Ovary (tissue), 9 donors: ENCODE data around the gene RYR3. TPM values are rescaled to one million over a fixed set of nuclear protein-coding genes. Genes with fewer than 3 reads are reported as not detected.

ENCODE experiments used
- DNase-seq, 5 donors: peaks; one replicate each; pipeline ENCODE4 v3.0.0-alpha.2; 2019 to 2020
- H3K27ac ChIP-seq, 2 donors: fragments of 200-600 bp; one replicate each; pipeline versions ENCODE4 v1.5.1 to v1.8.0; 2019 to 2022
- H3K27me3 ChIP-seq: fragments of 200-600 bp; one replicate; pipeline ENCODE4 v1.8.0; 2022
- H3K36me3 ChIP-seq: fragments of 200-600 bp; sonication (generic); one replicate; pipeline ENCODE4 v1.5.1; 2019
- H3K4me1 ChIP-seq: one replicate; pipeline ENCODE4 v1.8.1; 2013; ENCODE audit warnings: mild to moderate bottlenecking, moderate library complexity; ENCODE audit not compliant: insufficient read depth
- H3K4me3 ChIP-seq: fragments of 200-600 bp; sonication (generic); one replicate; pipeline ENCODE4 v1.5.1; 2017
- H3K9me3 ChIP-seq, 2 donors: fragments of 200-600 bp in 1 of 2; sonication (generic) in 1 of 2; one replicate each; pipeline versions ENCODE4 v1.5.1 to v1.8.1; 2013 to 2019; ENCODE audit warnings: mild to moderate bottlenecking in 1 of 2, moderate library complexity in 1 of 2
- CTCF ChIP-seq, 3 donors: fragments of 450-650 bp in 2 of 3; fragments of 200-600 bp in 1 of 3; IDR thresholded peaks; one replicate each; pipeline versions ENCODE4 v1.5.1 to v1.8.0; 2016 to 2022; ENCODE audit warnings: antibody characterized with exemption in 3 of 3, mild to moderate bottlenecking in 1 of 3
- EP300 ChIP-seq: sonication (generic); formaldehyde crosslinking; IDR thresholded peaks from one replicate; pipeline ENCODE4 v1.6.1; 2017; ENCODE audit warnings: antibody characterized with exemption
- POLR2A ChIP-seq: fragments of 450-650 bp; IDR thresholded peaks from one replicate; pipeline ENCODE4 v1.6.1; 2017; ENCODE audit warnings: antibody characterized with exemption, mild to moderate bottlenecking, moderate library complexity
- WGBS, 3 donors: extraction: QIAGEN DNeasy Blood & Tissue Kit in 1 of 3; methylation state at CpG; one replicate each; pipeline versions ENCODE4 v1.1.5 to v1.1.7; 2013 to 2017; 5-methylcytosine and 5-hydroxymethylcytosine counted together
- intact Hi-C, 4 donors: fragments of 100-400 bp; cut with DNase I; formaldehyde crosslinking; loops; one replicate each; pipeline versions ENCODE4 v1.11.0 to v1.15.1; 2022 to 2023
- polyA plus RNA-seq, 2 donors: library from polyadenylated mRNA; stranded (reverse); fragments of 200-250 nt in 1 of 2; fragments of 350-450 nt in 1 of 2; fragmentation: Illumina TruSeq in 1 of 2; extraction: RNeasy Lipid Tissue Mini Kit (QIAGEN cat#74804) in 1 of 2; gene quantifications; one replicate each; pipeline ENCODE4 v1.2.3, GENCODE V29; 2013 to 2014
- total RNA-seq, 7 donors: library from RNA; depleted of rRNA in 2 of 7; stranded (reverse); fragments of >200 nt in 2 of 7; fragmentation: NEBNext Ultra II Directional in 3 of 7; extraction: Animal tissue kit (Norgen Biotek cat#: 25700) in 3 of 7; gene quantifications; one replicate each; pipeline versions ENCODE4 v1.1.0 to v1.2.4, GENCODE V29; 2016 to 2023
- donor health status: DM: no; HTN: no; CAD: no; lungs with moderate emphysema.
- donor health status: DM: no; HTN: no; CAD: no.
- donor health status: Bipolar disorder and iron deficiency.
- donor health status: DM: yes; HTN: yes; CAD: no.
- donor health status: DM: no; HTN: no; CAD: no.
- donor health status: DM: yes; HTN: yes; CAD: no.

The RYR3 gene
- total and polyA plus RNA-seq, 9 donors: 0.52 to 6.0 (median 0.96) TPM

GRCh38 chr15:33701304-33701696 is 390.5 kb downstream of the RYR3 start:
- no peak overlapping the region for H3K4me3 ChIP-seq
- no peaks in the 10 kb centered on the region for H3K36me3 ChIP-seq
- WGBS, 3 donors: 65 to 79% (median 67%) methylated on average over 8 of the region's 8 CpGs
- intact Hi-C loops: loop anchor here in 2 of 4 donors (5.0 kb wide), 1 partner anchor 409 kb away; no protein-coding TSS in a partner anchor
- no peak for DNase-seq
- no peaks in the 10 kb centered on the region for H3K9me3 ChIP-seq
- H3K27ac ChIP-seq: no peak overlapping the region
- TF ChIP-seq POLR2A (no peak), CTCF (IDR thresholded peaks at IDR 0.05) (no peak), EP300 (no peak)
- no peaks in the 10 kb centered on the region for H3K4me1 ChIP-seq
- no peaks in the 10 kb centered on the region for H3K27me3 ChIP-seq

GRCh38 chr15:33706173-33706572 is 395.4 kb downstream of the RYR3 start:
- H3K27ac ChIP-seq: no peak overlapping the region
- H3K4me1 ChIP-seq: no peaks in the 10 kb centered on the region
- intact Hi-C loops: no loop called here
- H3K27me3 ChIP-seq: no peaks in the 10 kb centered on the region
- no peaks in the 10 kb centered on the region for H3K9me3 ChIP-seq
- WGBS, 3 donors: 84 to 86% (median 84%) methylated on average over 5 of the region's 5 CpGs
- no peak overlapping the region for H3K4me3 ChIP-seq
- H3K36me3 ChIP-seq: no peaks in the 10 kb centered on the region
- DNase-seq: no peak
- TF ChIP-seq CTCF (IDR thresholded peaks at IDR 0.05) (no peak), POLR2A (no peak), EP300 (no peak)

GRCh38 chr15:33710748-33711147 is 400.0 kb downstream of the RYR3 start:
- Histone ChIP-seq H3K27me3 (no peaks in the 10 kb centered on the region), H3K4me1 (no peaks in the 10 kb centered on the region), H3K36me3 (no peaks in the 10 kb centered on the region), H3K27ac (no peak overlapping the region), H3K9me3 (no peaks in the 10 kb centered on the region), H3K4me3 (no peak overlapping the region)
- no peak for TF ChIP-seq EP300
- TF ChIP-seq CTCF (IDR thresholded peaks at IDR 0.05): no peak
- no peak for TF ChIP-seq POLR2A
- no peak for DNase-seq
- intact Hi-C loops: no loop called here

GRCh38 chr15:33716025-33716424 is 405.3 kb downstream of the RYR3 start:
- Histone ChIP-seq H3K9me3 (no peaks in the 10 kb centered on the region), H3K4me1 (no peaks in the 10 kb centered on the region), H3K4me3 (no peak overlapping the region), H3K27me3 (no peaks in the 10 kb centered on the region), H3K27ac (no peak overlapping the region), H3K36me3 (no peaks in the 10 kb centered on the region)
- TF ChIP-seq EP300 (no peak), CTCF (IDR thresholded peaks at IDR 0.05) (no peak), POLR2A (no peak)
- no peak for DNase-seq
- intact Hi-C loops: no loop called here
- 80 to 83% (median 83%) methylated on average over 5 of the region's 5 CpGs for WGBS, 3 donors

GRCh38 chr15:33720952-33721351 is 410.2 kb downstream of the RYR3 start:
- TF ChIP-seq CTCF (IDR thresholded peaks at IDR 0.05) (no peak), EP300 (no peak), POLR2A (no peak)
- intact Hi-C loops: no loop called here
- WGBS, 3 donors: 86 to 91% (median 89%) methylated on average over 5 of the region's 5 CpGs

More at GRCh38 chr15:33720952-33721351, 410.2 kb downstream of the RYR3 start:
- no peak overlapping the region for H3K27ac ChIP-seq
- no peaks in the 10 kb centered on the region for H3K9me3 ChIP-seq
- H3K4me3 ChIP-seq: no peak overlapping the region
- H3K4me1 ChIP-seq: no peaks in the 10 kb centered on the region
- no peaks in the 10 kb centered on the region for H3K36me3 ChIP-seq
- H3K27me3 ChIP-seq: no peaks in the 10 kb centered on the region
- DNase-seq: no peak
